SK-N-DZ (cell line): Measurements from ENCODE around the gene PTPRM.
"Not testable (repeated sequence)": the region's sequence is repeated elsewhere in the genome, so short reads cannot be mapped to it uniquely, and the experiment has no call there.

Source experiments
- DNase-seq: peaks from one replicate; pipeline ENCODE4 v3.0.0-alpha.2; 2015; ENCODE audit warnings: low spot score

PTPRM gene

DNA sequence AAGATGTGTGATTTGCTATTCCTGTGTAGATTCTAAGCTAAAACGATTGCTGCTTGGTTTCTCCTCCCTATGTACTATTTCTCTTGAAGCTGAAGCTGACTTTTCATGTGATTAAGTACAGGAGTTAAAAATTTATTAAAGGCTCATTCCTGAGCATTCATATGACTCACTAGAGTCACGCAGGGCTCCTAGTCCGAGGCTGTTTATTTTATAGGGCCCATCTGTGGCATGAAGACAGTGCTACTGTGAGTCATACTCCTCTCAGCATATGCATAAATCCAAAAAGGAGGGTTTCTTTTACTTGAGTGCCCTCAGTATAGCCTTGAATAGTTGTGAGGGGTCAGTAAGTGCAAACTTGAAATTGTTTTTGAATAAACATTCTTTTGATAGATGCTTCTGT lies 378.8 kb downstream of the PTPRM start:
- DNase-seq = no peak

DNA sequence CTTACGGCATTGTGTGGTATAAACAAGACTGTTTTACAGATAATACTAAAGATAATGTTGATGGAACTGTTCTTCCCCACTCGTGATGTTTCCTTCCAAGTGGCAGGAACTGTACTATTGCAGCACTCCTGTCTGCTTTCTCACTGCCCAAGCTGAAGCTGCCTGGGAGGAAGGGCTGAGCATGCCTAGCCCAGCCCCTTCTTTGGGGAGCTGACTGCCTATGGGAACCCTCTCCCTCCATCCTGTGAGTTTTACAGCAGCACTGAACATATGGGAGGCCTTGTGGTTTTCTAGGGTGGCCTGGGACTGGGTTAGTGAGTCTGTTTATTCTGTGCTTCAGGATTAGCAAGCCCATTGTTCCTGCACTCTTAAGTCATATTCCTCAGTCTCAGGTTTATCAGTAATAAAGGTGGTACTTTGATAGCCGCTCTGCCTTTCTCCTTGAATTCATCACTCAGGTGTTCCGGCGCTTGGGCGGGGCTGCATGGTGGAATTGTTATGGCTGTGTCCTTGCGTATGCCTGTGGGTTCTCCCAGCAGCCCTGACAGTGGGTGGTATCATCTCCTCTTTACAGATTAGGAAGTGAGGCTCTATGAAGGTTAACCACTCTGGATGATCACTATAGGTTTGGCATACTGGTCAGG lies 379.7 kb downstream of the PTPRM start:
- DNase-seq = no peak

- no peak for DNase-seq
Observed at GRCh38 chr18:7950380-7951136, 383.4 kb downstream of the PTPRM start.

GRCh38 chr18:7953095-7953958 lies 386.2 kb downstream of the PTPRM start:
- DNase-seq = no peak

DNA sequence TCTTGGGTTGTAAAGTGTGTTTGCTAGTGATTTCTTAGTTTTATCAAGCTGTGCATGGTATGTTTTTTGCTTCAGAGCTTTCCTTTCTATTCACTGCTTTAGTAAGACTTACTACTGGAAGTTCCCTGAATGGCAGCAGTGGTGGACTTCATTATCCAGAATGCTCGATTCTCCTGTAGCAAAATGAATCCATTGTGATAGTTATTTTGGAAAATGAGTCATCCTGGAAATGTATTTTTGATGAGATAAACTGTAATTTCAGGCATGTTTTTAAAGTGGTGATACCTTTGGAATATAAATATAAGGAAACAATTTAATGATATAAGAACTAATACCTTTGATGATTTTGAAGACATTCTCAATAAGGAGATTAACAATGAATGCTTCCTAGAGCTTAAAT lies 387.1 kb downstream of the PTPRM start:
- DNase-seq = no peak

DNA sequence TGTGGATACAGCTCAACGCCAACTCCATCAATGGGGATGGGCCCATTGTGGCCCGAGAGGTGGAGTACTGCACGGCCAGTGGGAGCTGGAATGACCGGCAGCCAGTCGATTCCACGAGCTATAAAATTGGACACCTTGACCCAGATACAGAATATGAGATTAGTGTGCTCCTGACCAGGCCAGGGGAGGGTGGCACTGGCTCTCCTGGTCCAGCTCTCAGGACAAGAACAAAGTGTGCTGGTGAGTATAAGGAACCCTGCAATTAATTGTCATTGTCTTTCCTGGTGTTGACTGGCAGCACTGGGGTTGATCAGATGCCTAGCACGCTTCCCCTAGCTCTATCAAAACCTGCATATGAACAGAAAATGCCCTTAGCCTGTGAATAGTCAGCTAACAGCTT lies 388.1 kb downstream of the PTPRM start:
- no peak for DNase-seq

DNA sequence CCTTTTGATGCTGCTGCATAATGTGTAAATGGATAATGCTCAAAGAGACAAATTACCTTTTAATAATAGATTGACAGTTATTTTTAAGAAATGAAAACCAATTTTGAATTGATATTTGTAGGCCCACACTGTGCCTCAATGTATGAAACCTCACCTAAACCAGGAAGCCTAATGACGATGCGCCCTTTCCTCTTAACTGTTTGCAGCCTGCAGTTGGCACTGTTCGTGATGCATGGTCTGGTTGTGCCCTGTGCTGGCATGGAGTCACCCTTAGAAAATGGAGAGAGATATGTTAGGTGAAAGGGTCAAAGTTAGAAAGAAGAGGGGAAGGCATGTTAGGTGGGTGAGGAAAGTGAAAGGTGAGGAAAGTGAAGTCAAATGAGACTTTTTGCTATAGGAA lies 390.2 kb downstream of the PTPRM start:
- DNase-seq = no peak

- no peak for DNase-seq
Observed at GRCh38 chr18:7958081-7958896, 391.2 kb downstream of the PTPRM start.

DNA sequence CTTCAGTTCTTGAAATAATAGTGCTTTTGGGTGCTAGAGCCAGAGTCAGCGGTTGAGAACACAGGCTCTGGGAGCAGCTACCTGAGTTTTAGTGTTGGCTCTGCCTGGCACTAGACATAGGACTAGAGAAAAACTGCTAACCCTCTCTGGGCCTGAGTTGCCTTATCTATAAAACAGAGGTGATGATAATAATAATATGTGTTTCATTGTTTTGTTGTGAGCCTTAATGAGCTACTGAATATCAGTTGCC lies 391.7 kb downstream of the PTPRM start:
- no peak for DNase-seq

GRCh38 chr18:7966682-7967081 lies 399.6 kb downstream of the PTPRM start:
- DNase-seq = not testable (repeated sequence)

- DNase-seq = no peak
Observed at GRCh38 chr18:7974200-7974874, 407.2 kb downstream of the PTPRM start.

DNA sequence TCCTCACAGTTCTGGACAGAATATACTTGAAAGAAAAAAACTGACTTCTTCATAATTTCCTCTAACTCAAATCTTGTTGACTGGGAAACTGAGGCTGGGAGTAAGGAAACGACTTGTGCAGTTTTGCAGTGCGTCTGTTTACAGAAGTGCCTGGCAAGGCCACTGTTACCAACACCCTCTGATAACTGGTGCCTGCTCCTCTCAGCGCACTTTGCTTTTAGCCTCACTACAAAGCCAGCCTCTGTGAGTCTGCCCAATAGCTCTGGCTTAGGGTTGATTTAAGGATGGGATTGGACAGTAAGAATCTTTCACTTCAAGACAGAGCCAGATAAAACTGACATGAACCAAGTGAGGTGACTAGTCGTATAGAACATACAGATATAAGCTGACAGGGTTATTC lies 410.8 kb downstream of the PTPRM start:
- peak; percentile 23 for DNase-seq

DNA sequence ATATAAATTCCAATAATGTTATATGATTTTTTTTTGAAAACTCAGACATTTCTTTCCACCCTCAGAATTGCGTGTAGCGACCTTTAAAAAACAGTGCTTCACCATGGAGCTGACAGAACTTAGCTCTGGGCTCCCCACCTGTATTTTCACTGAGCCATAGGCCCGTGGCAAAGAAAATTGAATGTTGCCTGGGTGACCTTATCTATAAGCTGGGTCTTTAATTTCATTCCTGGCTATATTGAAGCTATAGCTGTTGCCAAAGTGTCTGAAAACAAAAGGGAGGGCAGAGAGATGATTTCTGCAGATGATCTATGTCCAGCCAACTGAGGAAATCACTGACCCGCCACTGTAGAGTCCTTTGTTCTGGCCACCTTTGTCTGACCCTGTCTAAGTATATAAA lies 411.7 kb downstream of the PTPRM start:
- DNase-seq = peak; percentile 27

DNA sequence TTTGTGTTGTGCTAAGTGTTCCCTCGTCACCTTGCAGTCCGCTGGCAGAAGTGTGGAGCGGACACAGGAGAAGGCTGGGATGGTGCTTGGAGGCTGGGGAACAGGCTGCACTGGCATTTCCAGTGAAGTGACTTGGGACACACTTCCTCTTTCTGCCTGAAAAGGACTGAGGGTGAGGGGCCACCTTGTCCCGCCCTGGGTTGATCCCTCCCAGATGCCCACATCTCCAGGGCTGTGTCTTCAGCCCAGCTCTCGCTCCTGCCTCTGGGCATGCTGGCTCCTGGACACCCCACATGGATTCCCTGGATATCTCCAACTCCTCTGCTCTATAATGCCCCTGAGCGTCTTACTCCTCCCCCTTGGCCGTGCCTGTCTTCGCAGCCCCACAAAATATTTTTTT lies 412.6 kb downstream of the PTPRM start:
- no peak for DNase-seq

GRCh38 chr18:7980136-7980535 lies 413.0 kb downstream of the PTPRM start:
- DNase-seq = peak; percentile 34

- DNase-seq = no peak
Observed at GRCh38 chr18:7980656-7981055, 413.5 kb downstream of the PTPRM start.

GRCh38 chr18:7982216-7982615 lies 415.1 kb downstream of the PTPRM start:
- no peak for DNase-seq

GRCh38 chr18:7987284-7987976 lies 420.3 kb downstream of the PTPRM start:
- no peak for DNase-seq

GRCh38 chr18:7990670-7991069 lies 423.6 kb downstream of the PTPRM start:
- no peak for DNase-seq

GRCh38 chr18:8001711-8002301 lies 434.7 kb downstream of the PTPRM start:
- no peak for DNase-seq
